GM13977 (cell line): ENCODE data around the gene RXFP4.

ENCODE experiments used
- DNase-seq: peaks from one replicate; pipeline ENCODE4 v3.0.0; 2012; ENCODE audit warnings: low spot score
- in situ Hi-C: fragments of 300-500 bp; cut with MboI; formaldehyde crosslinking; loops from one replicate; pipeline ENCODE4 v1.12.0; 2022; ENCODE audit warnings: low sequenced_read_pairs, low pct_unique_long_range_greater_than_20kb, mixed read lengths, inconsistent platforms; ENCODE audit not compliant: unreplicated experiment
- TF ChIP-seq, protein P1 (sequence below): IDR thresholded peaks from 2 replicates; pipeline ENCODE4 v1.5.1; 2012; ENCODE audit warnings: mild to moderate bottlenecking, control low read depth; ENCODE audit not compliant: insufficient read depth; ENCODE audit errors: extremely low read depth, missing control alignments

RXFP4 gene

DNA sequence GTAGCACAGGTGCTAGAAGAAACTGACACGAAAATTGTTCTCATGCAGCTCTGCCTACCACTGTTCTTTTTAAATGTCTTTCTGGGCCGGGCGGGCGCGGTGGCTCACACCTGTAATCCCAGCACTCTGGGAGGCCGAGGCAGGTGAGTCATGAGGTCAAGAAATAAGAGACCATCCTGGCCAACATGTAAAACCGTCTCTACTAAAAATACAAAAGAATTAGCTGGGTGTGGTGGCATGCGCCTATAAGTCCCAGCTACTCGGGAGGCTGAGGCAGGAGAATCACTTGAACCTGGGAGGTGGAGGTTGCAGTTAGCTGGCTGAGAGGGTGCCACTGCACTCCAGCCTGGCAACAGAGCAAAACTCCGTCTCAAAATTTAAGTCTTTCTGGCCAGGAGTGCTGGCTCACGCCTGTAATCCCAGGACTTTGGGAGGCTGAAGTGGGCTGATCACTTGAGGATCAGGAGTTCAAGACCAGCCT lies 29.3 kb upstream of the RXFP4 start:
- no peak for DNase-seq
- in situ Hi-C loops = no loop called here
- TF ChIP-seq, protein P1, sequence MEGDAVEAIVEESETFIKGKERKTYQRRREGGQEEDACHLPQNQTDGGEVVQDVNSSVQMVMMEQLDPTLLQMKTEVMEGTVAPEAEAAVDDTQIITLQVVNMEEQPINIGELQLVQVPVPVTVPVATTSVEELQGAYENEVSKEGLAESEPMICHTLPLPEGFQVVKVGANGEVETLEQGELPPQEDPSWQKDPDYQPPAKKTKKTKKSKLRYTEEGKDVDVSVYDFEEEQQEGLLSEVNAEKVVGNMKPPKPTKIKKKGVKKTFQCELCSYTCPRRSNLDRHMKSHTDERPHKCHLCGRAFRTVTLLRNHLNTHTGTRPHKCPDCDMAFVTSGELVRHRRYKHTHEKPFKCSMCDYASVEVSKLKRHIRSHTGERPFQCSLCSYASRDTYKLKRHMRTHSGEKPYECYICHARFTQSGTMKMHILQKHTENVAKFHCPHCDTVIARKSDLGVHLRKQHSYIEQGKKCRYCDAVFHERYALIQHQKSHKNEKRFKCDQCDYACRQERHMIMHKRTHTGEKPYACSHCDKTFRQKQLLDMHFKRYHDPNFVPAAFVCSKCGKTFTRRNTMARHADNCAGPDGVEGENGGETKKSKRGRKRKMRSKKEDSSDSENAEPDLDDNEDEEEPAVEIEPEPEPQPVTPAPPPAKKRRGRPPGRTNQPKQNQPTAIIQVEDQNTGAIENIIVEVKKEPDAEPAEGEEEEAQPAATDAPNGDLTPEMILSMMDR = no peak

DNA sequence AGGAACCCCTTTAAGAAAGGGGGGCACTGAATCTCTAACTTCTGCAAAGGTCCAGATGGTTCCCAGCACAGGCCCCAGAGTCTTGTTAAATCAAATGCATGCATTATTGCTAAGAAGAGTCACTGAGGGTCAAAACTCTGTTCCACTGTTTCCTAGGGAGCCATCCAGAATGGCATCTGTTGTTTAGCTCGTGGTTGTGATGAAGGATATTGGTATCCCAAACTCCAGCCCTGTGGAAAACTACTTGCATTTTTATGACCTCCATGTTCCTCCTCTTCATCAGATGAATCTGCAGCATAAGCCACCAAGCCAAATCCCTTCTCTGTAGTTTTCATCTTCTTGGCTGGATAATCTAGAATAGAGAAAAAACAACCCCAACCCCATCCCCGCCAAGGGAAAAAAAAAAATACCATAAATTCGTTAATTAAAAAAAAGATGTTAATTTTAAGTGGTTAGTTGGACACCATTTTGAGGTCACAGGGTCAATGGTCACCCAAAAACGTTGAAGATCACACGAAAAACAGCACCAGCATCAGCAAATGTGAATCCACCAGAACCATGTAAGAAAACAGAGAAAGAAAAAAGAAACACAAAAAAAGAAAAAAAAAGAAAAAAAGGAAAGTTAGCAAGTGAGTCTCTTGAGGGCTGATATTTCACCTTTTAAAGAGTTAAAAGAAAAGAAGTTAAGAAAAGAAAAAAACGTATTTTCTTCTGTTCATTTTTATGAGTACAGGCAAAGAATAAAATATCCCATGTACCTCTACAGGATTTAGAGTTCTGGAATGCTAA lies 27.3 kb upstream of the RXFP4 start:
- in situ Hi-C loops = no loop called here
- TF ChIP-seq, protein P1 = no peak
- DNase-seq = no peak

DNA sequence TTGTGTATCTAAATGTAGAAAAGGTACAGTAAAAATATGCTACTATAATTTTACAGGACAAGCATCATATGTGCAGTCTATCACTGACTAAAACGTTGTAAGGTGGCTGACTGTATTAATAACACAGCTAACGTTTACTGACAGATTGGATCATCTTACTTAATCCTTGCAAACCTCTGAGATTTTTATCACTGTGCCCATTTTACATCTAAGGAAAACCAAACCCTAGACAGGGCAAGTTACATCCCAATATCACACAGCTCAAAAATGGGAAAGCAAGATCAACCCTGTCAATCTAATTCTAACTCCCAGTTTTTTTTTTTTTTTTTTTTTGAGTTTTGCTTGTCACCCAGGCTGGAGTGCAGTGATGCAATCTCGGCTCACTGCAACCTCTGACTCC lies 22.8 kb upstream of the RXFP4 start:
- DNase-seq = no peak
- TF ChIP-seq, protein P1 = no peak
- in situ Hi-C loops = no loop called here

DNA sequence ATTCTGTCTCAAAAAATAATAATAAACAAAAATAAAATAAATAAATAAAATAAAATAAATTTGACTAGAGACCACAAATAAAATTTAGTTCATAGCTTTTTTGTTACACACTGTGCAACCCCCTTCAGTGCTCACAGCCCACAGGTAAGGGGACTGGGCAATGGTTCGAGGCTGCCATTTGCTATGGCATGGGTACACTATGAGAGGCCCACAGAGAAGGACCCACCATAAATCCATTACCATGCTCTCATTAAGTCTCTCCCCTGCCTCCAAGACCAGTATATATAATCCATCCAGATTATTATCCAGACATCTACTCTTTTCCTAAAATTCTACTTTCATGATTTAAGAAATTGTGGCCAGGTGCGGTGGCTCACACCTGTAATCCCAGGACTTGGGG lies 21.6 kb upstream of the RXFP4 start:
- in situ Hi-C loops = no loop called here
- TF ChIP-seq, protein P1 = no peak
- no peak for DNase-seq

DNA sequence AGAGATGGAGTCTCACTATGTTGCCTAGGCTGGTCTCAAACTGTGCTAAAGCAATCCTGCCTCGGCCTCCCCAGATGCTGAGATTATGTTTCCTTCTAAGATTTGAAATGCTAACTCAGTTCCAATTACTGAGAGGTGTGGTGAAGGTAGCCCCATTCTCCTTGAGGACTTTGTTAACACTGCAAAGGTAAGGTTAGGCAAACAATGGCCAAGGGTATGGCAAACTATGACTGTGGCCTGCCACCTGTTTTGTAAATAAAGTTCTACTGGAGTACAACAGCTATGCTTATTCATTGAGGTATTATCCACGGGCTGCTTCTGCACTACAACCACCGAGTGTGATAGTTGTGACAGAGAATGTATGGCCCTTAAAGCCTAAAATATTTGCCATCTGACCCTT lies 20.7 kb upstream of the RXFP4 start:
- TF ChIP-seq, protein P1 = no peak
- no peak for DNase-seq
- in situ Hi-C loops = no loop called here

DNA sequence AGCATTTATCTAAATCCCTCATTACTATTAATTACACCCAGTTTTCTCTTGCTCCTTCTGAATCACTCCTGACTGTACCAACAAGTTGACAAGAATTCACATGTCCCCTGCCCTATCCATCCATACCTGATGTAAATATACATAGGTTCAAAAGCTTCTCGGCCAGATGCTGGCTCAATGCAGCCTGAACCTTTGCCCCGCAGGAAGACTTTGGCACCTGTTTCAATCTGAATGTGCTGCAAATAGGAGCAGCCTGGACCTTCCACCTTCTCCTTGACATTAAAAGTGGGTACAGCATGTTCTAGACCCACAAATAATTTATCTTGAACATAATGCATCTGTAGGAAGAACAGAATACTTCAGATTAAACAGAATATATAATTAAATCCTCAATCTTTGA lies 15.9 kb upstream of the RXFP4 start:
- TF ChIP-seq, protein P1 = no peak
- no peak for DNase-seq
- in situ Hi-C loops = no loop called here
